ENCODE data around the gene SUCO. TPM values are rescaled to one million over a fixed set of nuclear protein-coding genes. Genes with fewer than 3 reads are reported as not detected.

The SUCO gene
- total RNA-seq, 1 experiment from 2014 or later: 37.7 TPM

GRCh38 chr1:172653015-172653709, 120.2 kb downstream of the SUCO start:
- Histone ChIP-seq H2BK12ac (ENCODE audit: insufficient read length, low read depth, low read length) (no peak overlapping the region), H2BK15ac (ENCODE audit: low read depth, low read length) (no peak overlapping the region), H3K23me2 (ENCODE audit: insufficient read length, low read depth, low read length, poor library complexity, severe bottlenecking) (no peaks in the 10 kb centered on the region), H4K20me1 (ENCODE audit: control insufficient read depth, insufficient read depth, insufficient read length) (no peaks in the 10 kb centered on the region), H3K56ac (ENCODE audit: insufficient read length, low read depth, low read length) (no peak overlapping the region), H2AFZ (ENCODE audit: low read length) (no peak overlapping the region), H3K27ac (ENCODE audit: insufficient read length, low read depth, low read length) (no peak overlapping the region), H3K79me1 (ENCODE audit: insufficient read depth, low read depth, low read length, poor library complexity, severe bottlenecking) (no peaks in the 10 kb centered on the region), H3K23ac (ENCODE audit: insufficient read length, low read depth, low read length) (no peak overlapping the region), H3T11ph (ENCODE audit: low read length) (no peak overlapping the region), H2BK120ac (ENCODE audit: low read depth, low read length, poor library complexity, severe bottlenecking) (no peak overlapping the region), H3K14ac (ENCODE audit: insufficient read depth, low read length) (no peak overlapping the region), H3K4me2 (ENCODE audit: insufficient read depth, insufficient read length, low read length) (no peak overlapping the region), H3K18ac (ENCODE audit: insufficient read length, low read depth, low read length) (no peak overlapping the region), H4K91ac (ENCODE audit: insufficient read length, low read depth, low read length) (no peak overlapping the region), H2AK5ac (ENCODE audit: insufficient read length, low read length) (no peak overlapping the region), H2BK20ac (ENCODE audit: low read depth, low read length, poor library complexity, severe bottlenecking) (no peak overlapping the region), H4K8ac (replicated peaks; ENCODE audit: insufficient read length, low read depth, low read length) (no peak overlapping the region), H3K9ac (ENCODE audit: extremely low read depth, insufficient read length, low read length) (no peak overlapping the region), H2BK5ac (ENCODE audit: insufficient read length, low read length) (no peak overlapping the region), H3K4me1 (ENCODE audit: insufficient read depth, low read length) (no peaks in the 10 kb centered on the region), H4K5ac (ENCODE audit: insufficient read length, low read depth, low read length) (no peak overlapping the region), H3K4ac (ENCODE audit: low read depth, low read length) (no peak overlapping the region), H3K9me3 (ENCODE audit: control insufficient read depth, low read depth, low read length) (no peaks in the 10 kb centered on the region), H3K79me2 (ENCODE audit: insufficient read depth, low read length) (no peaks in the 10 kb centered on the region), H3K27me3 (ENCODE audit: insufficient read depth, low read length) (no peaks in the 10 kb centered on the region)
- Mint-ChIP-seq H3K27me3 (ENCODE audit: low read depth) (no peaks in the 10 kb centered on the region), H3K9me3 (no peaks in the 10 kb centered on the region; a peak in 1 of 5 replicates), H3K4me1 (no peaks in the 10 kb centered on the region; a peak in 1 of 4 replicates), H3K4me3 (no peak overlapping the region), H3K36me3 (ENCODE audit: insufficient read depth in 1 of 3, low read depth in 3 of 3) (no peaks in the 10 kb centered on the region), H3K27ac (no peak overlapping the region)
- no peak for TF ChIP-seq CTCF (conservative IDR thresholded peaks at IDR 0.05)
- WGBS (ENCODE audit: extremely low coverage, insufficient read length, low lambda C conversion rate): no CpG with 5 or more reads among the region's 5 CpGs
- no peak for DNase-seq

Measured in H9 (cell line).